AG04449 (cell line): Measurements from ENCODE around the gene FNTB.

Source experiments
- CTCF ChIA-PET: fragments of 350-600 bp; formaldehyde crosslinking; extraction: SDS; loops from one replicate; lab custom pipeline; 2021; ENCODE audit warnings: antibody characterized with exemption; lab: Yijun Ruan, JAX
- POLR2A ChIA-PET: fragments of 400-600, 350-600 bp; formaldehyde crosslinking; extraction: SDS; loops from one replicate; lab custom pipeline; 2020; ENCODE audit warnings: antibody characterized with exemption, inconsistent platforms; lab: Yijun Ruan, JAX
- DNase-seq: peaks from one replicate; pipeline ENCODE4 v3.0.0-alpha.2; 2010; ENCODE audit warnings: low read depth, low spot score
- H3K4me3 ChIP-seq: 2 replicates; pipeline ENCODE4 v1.5.1; 2011; ENCODE audit warnings: low read depth, mild to moderate bottlenecking, control low read depth, low read length
- CTCF ChIP-seq: IDR thresholded peaks from one replicate; pipeline ENCODE4 v1.5.1; 2011; ENCODE audit warnings: mild to moderate bottlenecking, moderate library complexity, low read length, control low read depth, inconsistent platforms; ENCODE audit not compliant: insufficient read depth; ENCODE audit errors: missing control alignments

Gene FNTB

GRCh38 chr14:64946310-64947045 lies 40.2 kb upstream of the FNTB start:
- ChIA-PET POLR2A (no interaction called here), CTCF (interaction anchor here (1.2 kb wide), 1 partner anchor 19 kb away, joined by 3 read pairs; no protein-coding TSS in a partner anchor)
- no peak for TF ChIP-seq CTCF
- no peak for DNase-seq
- H3K4me3 ChIP-seq = no peak overlapping the region

DNA sequence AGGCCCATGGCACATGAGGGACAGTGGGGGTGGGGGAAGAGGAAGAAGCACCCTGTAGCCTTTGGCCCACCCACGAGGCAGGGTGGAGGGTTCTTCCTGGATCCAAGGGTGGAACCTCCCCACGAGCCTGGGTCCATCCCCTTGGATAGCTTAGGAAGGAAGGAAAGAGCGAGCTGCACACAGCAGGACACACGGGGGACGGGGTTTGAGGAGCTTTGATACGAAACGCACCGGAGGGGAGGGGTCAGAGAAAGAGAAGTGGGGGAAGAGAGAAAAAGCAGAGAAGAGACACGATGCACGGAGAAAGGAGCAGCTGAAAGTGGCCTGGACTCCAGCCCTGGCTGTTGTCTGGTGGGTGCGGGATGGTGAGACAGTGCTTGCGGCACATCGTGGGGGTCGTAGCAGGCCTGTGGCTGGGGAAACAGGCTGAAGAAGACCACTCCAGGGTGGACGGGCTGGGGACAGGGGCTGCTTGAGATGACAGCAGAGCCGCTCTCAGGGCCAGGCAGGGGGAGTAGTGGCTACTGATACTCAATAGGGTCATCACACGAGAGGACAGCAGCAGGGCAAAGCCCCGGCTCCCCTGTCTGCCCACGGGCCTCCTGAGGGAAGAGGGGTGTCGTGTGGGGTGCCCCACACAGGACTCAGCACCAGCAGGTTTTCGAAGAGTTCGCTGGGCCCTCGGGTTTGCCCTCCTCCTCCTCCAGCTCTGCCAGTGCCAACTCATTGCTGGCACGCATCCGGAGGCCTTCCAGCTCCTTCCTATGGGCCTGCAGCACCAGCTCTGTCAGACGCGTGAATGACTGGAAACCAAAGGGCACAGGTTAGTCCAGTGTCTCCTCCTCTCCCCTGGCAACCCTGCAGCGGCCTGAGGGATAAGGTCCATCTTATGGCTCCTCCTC lies 38.7 kb upstream of the FNTB start:
- no peak overlapping the region for H3K4me3 ChIP-seq
- no peak for DNase-seq
- TF ChIP-seq CTCF = no peak
- POLR2A ChIA-PET = no interaction called here
- CTCF ChIA-PET = interaction anchor here (1.5 kb wide), 1 partner anchor 9 kb away, joined by 5 read pairs; no protein-coding TSS in a partner anchor

DNA sequence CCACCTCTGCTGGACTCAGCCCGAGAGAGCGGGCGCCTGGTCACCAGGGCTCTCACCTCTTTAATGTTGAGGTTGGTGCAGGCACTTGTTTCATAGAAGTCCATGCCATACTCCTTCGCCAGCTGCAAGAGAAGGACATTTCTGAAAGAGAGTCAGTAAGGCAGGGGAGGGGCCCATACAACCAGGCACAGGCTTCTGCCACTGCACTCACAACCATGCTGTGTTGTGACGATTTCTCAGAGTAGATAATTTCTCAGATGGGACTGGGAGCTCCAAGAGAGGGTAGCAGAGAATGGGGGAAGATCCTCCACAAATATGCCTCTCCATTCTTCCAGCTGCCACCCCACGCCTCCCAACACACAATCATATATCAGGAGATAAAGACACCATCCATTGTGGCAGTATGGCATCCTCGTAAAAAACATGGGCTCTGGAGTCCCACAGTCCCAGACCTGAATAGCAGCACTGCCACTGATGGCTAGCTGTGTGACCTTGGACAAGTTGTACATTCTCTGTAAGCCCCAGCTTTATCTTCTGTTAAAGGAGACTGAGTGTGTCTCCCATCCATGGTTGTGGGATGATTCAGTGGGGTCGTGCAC lies 38.0 kb upstream of the FNTB start:
- POLR2A ChIA-PET = no interaction called here

DNA sequence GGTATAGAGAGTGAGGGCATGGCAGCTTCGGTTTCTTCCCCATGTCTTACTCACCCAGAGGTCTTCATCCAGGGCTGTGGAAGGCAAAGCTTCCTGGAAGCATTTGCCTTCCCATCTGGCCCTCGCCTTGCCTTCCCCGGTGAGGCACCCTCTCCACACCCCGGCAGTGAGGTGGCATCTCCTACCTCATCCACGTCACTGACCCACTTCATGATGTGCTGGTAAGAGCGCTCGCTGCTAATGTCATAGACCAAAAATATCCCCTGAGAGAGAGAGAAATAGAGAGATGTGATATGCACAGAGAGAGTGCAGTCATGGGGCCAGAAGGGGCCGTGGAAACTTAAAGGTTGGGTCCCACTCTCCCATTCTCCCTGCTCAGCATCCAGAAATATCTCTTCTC lies 35.8 kb upstream of the FNTB start:
- ChIA-PET POLR2A (no interaction called here), CTCF (interaction anchor here (1.2 to 1.5 kb wide), 2 partner anchors 11 to 15 kb away, joined by 4 to 5 read pairs; no protein-coding TSS in a partner anchor)
- TF ChIP-seq CTCF = no peak
- no peak overlapping the region for H3K4me3 ChIP-seq
- no peak for DNase-seq

More for the DNA sequence above, 38.0 kb upstream of the FNTB start:
- CTCF ChIA-PET = no interaction called here
- no peak for TF ChIP-seq CTCF
- no peak for DNase-seq
- H3K4me3 ChIP-seq = no peak overlapping the region

GRCh38 chr14:64951291-64951690 lies 35.4 kb upstream of the FNTB start:
- no peak for DNase-seq
- POLR2A ChIA-PET = no interaction called here
- CTCF ChIA-PET = interaction anchor here (1.2 to 1.5 kb wide), 2 partner anchors 11 to 15 kb away, joined by 4 to 5 read pairs; no protein-coding TSS in a partner anchor
- no peak for TF ChIP-seq CTCF
- no peak overlapping the region for H3K4me3 ChIP-seq
